ENCODE results near the gene PROK1.

- TF ChIP-seq CTCF (IDR thresholded peaks at IDR 0.05; ENCODE audit: borderline replicate concordance, extremely low read depth, low read length, poor library complexity, severe bottlenecking) (no peak), EZH2 (IDR thresholded peaks at IDR 0.05; ENCODE audit: borderline replicate concordance, low read depth, low read length, severe bottlenecking) (no peak)
Observed at GRCh38 chr1:110489973-110490542, 39.1 kb downstream of the PROK1 start.
